HepG2 (cell line): ENCODE measurements around the gene NXPH4. TPM values are rescaled to one million over a fixed set of nuclear protein-coding genes. Genes with fewer than 3 reads are reported as not detected.

Source experiments
- ATAC-seq: fragments of 200-7000 bp; cut with Tn5 transposase; 3 replicates; pipeline ENCODE4 v1.9.1; 2020; ENCODE audit warnings: mild to moderate bottlenecking, moderate library complexity
- BruUV-seq: library from RNA; stranded (reverse); fragments of 400-500 nt; replicated peaks from 2 replicates; lab custom pipeline; 2021; lab: Mats Ljungman, UMichigan
- CTCF ChIA-PET: fragments of 300-600 bp; formaldehyde crosslinking; extraction: SDS; loops from one replicate; lab custom pipeline; 2021; ENCODE audit warnings: low total read pairs, inconsistent platforms, low intra/inter-chr PET ratio; lab: Yijun Ruan, JAX
- POLR2A ChIA-PET: fragments of 350-600 bp; sonication (Branson Sonifier 250); formaldehyde crosslinking; loops from one replicate; lab custom pipeline; 2020; ENCODE audit warnings: antibody characterized with exemption, inconsistent platforms; lab: Yijun Ruan, JAX
- DNase-seq: peaks from one replicate; pipeline ENCODE4 v3.0.0-alpha.2; 2015; ENCODE audit warnings: low spot score
- FAIRE-seq: peaks from 3 replicates; lab custom pipeline; 2011; peaks lifted over from hg19 to GRCh38; lab: Jason Lieb, UNC
- H2AFZ ChIP-seq: one replicate; pipeline ENCODE4 v1.6.1; 2011; ENCODE audit warnings: low read length, inconsistent platforms
- H3K27ac ChIP-seq: fragments of 300-600 bp; 3 replicates; pipeline ENCODE4 v1.8.0; 2011; ENCODE audit warnings: mixed run types, mild to moderate bottlenecking, mixed read lengths, low read length, inconsistent platforms; ENCODE audit not compliant: insufficient read depth; ENCODE audit errors: extremely low read length
- H3K27me3 ChIP-seq, 2 experiments: fragments of 200-600 bp in 1 of 2; 2 replicates in 1 of 2; 3 replicates in 1 of 2; pipeline versions ENCODE4 v1.6.0 to v1.8.0; 2011; ENCODE audit warnings: low read length in 2 of 2, mild to moderate bottlenecking in 2 of 2, moderate library complexity in 2 of 2, inconsistent platforms in 1 of 2; ENCODE audit not compliant: insufficient read depth in 2 of 2, control insufficient read depth in 1 of 2
- H3K36me3 ChIP-seq, 2 experiments: fragments of 200-600 bp in 1 of 2; replicated peaks in 1 of 2; 2 replicates in 1 of 2; 3 replicates in 1 of 2; pipeline versions ENCODE4 v1.5.1 to v1.8.0; 2011; ENCODE audit warnings: low read length in 2 of 2, inconsistent platforms in 1 of 2; ENCODE audit not compliant: insufficient read depth in 2 of 2, control insufficient read depth in 1 of 2
- H3K4me1 ChIP-seq: 2 replicates; pipeline ENCODE4 v1.5.1; 2012; ENCODE audit warnings: low read length, inconsistent platforms; ENCODE audit not compliant: insufficient read depth
- H3K4me2 ChIP-seq: 2 replicates; pipeline ENCODE4 v1.6.0; 2011; ENCODE audit warnings: low read depth, low read length, inconsistent platforms
- H3K4me3 ChIP-seq, 3 experiments: fragments of 200-600 bp in 1 of 3; sonication (generic), shearing (Covaris generic) in 1 of 3; replicated peaks in 1 of 3; 2 replicates each; pipeline ENCODE4 v1.5.1; 2011 to 2016; ENCODE audit warnings: low read length in 3 of 3, inconsistent platforms in 2 of 3, low read depth in 2 of 3, mild to moderate bottlenecking in 2 of 3, control low read depth in 1 of 3, mixed read lengths in 1 of 3; ENCODE audit not compliant: insufficient read depth in 1 of 3
- H3K79me2 ChIP-seq: one replicate; pipeline ENCODE4 v1.6.1; 2011; ENCODE audit warnings: low read length, inconsistent platforms; ENCODE audit not compliant: insufficient read depth
- H3K9ac ChIP-seq: 2 replicates; pipeline ENCODE4 v1.6.0; 2011; ENCODE audit warnings: mild to moderate bottlenecking, low read depth, low read length, inconsistent platforms; ENCODE audit not compliant: insufficient read depth
- H3K9me3 ChIP-seq: 2 replicates; pipeline ENCODE4 v1.5.1; 2012; ENCODE audit warnings: mild to moderate bottlenecking, low read length
- H4K20me1 ChIP-seq: 2 replicates; pipeline ENCODE4 v1.6.0; 2011; ENCODE audit warnings: inconsistent platforms, mild to moderate bottlenecking, low read length, moderate library complexity; ENCODE audit not compliant: insufficient read depth
- AGO2 ChIP-seq: fragments of 200-400 bp; formaldehyde crosslinking; optimal IDR thresholded peaks from 2 replicates; pipeline ENCODE3; 2017; ENCODE audit warnings: mild to moderate bottlenecking, low read depth, low read length, moderate library complexity
- ATM ChIP-seq: fragments of 450-650 bp; IDR thresholded peaks from 2 replicates; pipeline ENCODE4 v1.7.1; 2017; ENCODE audit warnings: mild to moderate bottlenecking, borderline replicate concordance
- ETV5 ChIP-seq: IDR thresholded peaks from 2 replicates; pipeline ENCODE4 v1.6.1; 2018; ENCODE audit warnings: missing biosample characterization, missing genetic modification reagents, inconsistent platforms, borderline replicate concordance
- ISX ChIP-seq: sonication (generic); formaldehyde crosslinking; conservative IDR thresholded peaks from 2 replicates; pipeline ENCODE4 v1.5.0; 2020; ENCODE audit warnings: missing genetic modification reagents
- NFRKB ChIP-seq: fragments of 450-650 bp; IDR thresholded peaks from 2 replicates; pipeline ENCODE4 v1.6.1; 2017
- POLR2AphosphoS5 ChIP-seq: IDR thresholded peaks from 2 replicates; pipeline ENCODE4 v1.6.1; 2012; ENCODE audit warnings: low read depth, low read length
- YY1 ChIP-seq: IDR thresholded peaks from 2 replicates; pipeline ENCODE4 v1.6.1; 2011; ENCODE audit warnings: low read length, low read depth, moderate library complexity, mild to moderate bottlenecking; ENCODE audit not compliant: insufficient read depth, insufficient replicate concordance
- ZBTB10 ChIP-seq: sonication (generic); formaldehyde crosslinking; IDR thresholded peaks from 2 replicates; pipeline ENCODE4 v1.4.0; 2020; ENCODE audit warnings: missing genetic modification reagents, borderline replicate concordance
- WGBS: methylation state at CpG from one replicate; pipeline ENCODE4 v1.1.6; 2017; ENCODE audit warnings: low lambda C conversion rate; 5-methylcytosine and 5-hydroxymethylcytosine counted together
- in situ Hi-C: cut with HindIII; loops from 2 replicates; pipeline ENCODE4 v1.10.0; 2017; ENCODE audit warnings: low pct_unique_long_range_greater_than_20kb; ENCODE audit not compliant: extremely low pct_ligation_motif_present
- intact Hi-C: fragments of 100-400 bp; cut with micrococcal nuclease; formaldehyde crosslinking; loops from one replicate; pipeline ENCODE4 v1.10.0; 2022; ENCODE audit not compliant: unreplicated experiment
- polyA plus RNA-seq, 8 experiments: library from polyadenylated mRNA; depleted of rRNA in 3 of 8; stranded (reverse) in 7 of 8; unstranded in 1 of 8; fragments of >200 nt; fragmentation: Illumina TruSeq in 4 of 8; extraction: Trizol in 4 of 8; gene quantifications; 2 replicates each; pipeline versions ENCODE4 v1.2.1 to v1.2.3, GENCODE V29; 2011 to 2016; ENCODE audit warnings: low read depth in 4 of 8, missing spikeins in 1 of 8, mixed read lengths in 1 of 8; ENCODE audit not compliant: insufficient read depth in 1 of 8
- total RNA-seq, 5 experiments: library from RNA; depleted of rRNA; stranded (reverse); fragments of >200 nt; fragmentation: Illumina TruSeq; extraction: Trizol; gene quantifications; 2 replicates each; pipeline ENCODE4 v1.2.3, GENCODE V29; 2016; ENCODE audit warnings: low read depth in 1 of 5

Gene NXPH4
- total and polyA plus RNA-seq, 2 of the 13 experiments (the other 11 are each of a cell fraction or from before 2014, with no cell fraction given) = 0.13 TPM; not detected in 1

GRCh38 chr12:57231276-57232021 is 14.9 kb downstream of the NXPH4 start:
- in situ Hi-C loops (no loop called here), intact Hi-C loops (no loop called here)
- peaks cover 0 to 11% of the 10 kb centered on the region in 2 experiments; a peak in 4 of 5 replicates for H3K27me3 ChIP-seq
- H3K9ac ChIP-seq = peak overlapping the region; percentile 95
- ChIA-PET POLR2A (interaction anchor here (2.3 to 3.2 kb wide), 3 partner anchors 10 to 289 kb away, joined by 8 to 116 read pairs (median 10); partner anchors contain the start of genes DDIT3 and NEMP1), CTCF (no interaction called here)
- peak overlapping the region; percentile 71 to 82 (median 75) for H3K4me3 ChIP-seq
- peaks cover 12% of the 10 kb centered on the region; the same call in 1 of the 2 replicates for H4K20me1 ChIP-seq
- peaks cover 33% of the 10 kb centered on the region for H3K79me2 ChIP-seq
- DNase-seq (no peak), FAIRE-seq (no peak), ATAC-seq (no peak)
- peaks cover 74% of the 10 kb centered on the region for H3K4me1 ChIP-seq
- H3K36me3 ChIP-seq = peaks cover 20 to 34% of the 10 kb centered on the region in 2 experiments
- TF ChIP-seq NFRKB = no peak
- no peak for TF ChIP-seq POLR2AphosphoS5
- no peak for TF ChIP-seq ZBTB10 (CRISPR knock-in tag)
- TF ChIP-seq YY1 = no peak
- no peak for TF ChIP-seq ETV5 (CRISPR knock-in tag)
- no peak for TF ChIP-seq ISX (CRISPR knock-in tag)
- peak; percentile 37 for TF ChIP-seq AGO2
- no peak for TF ChIP-seq ATM
- H3K27ac ChIP-seq = no peak overlapping the region
- no TSS peak for BruUV-seq
- H3K4me2 ChIP-seq = peak overlapping the region; percentile 97
- 94% methylated on average over 9 of the region's 13 CpGs for WGBS
- H3K9me3 ChIP-seq = no peaks in the 10 kb centered on the region
- no peak overlapping the region for H2AFZ ChIP-seq
